Measurements from ENCODE around the gene GABRB1.

GRCh38 chr4:47442980-47443379, 411.6 kb downstream of the GABRB1 start:
- TF ChIP-seq, protein P1, sequence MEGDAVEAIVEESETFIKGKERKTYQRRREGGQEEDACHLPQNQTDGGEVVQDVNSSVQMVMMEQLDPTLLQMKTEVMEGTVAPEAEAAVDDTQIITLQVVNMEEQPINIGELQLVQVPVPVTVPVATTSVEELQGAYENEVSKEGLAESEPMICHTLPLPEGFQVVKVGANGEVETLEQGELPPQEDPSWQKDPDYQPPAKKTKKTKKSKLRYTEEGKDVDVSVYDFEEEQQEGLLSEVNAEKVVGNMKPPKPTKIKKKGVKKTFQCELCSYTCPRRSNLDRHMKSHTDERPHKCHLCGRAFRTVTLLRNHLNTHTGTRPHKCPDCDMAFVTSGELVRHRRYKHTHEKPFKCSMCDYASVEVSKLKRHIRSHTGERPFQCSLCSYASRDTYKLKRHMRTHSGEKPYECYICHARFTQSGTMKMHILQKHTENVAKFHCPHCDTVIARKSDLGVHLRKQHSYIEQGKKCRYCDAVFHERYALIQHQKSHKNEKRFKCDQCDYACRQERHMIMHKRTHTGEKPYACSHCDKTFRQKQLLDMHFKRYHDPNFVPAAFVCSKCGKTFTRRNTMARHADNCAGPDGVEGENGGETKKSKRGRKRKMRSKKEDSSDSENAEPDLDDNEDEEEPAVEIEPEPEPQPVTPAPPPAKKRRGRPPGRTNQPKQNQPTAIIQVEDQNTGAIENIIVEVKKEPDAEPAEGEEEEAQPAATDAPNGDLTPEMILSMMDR (IDR thresholded peaks at IDR 0.05; ENCODE audit: extremely low read depth in 1 of 2, insufficient read depth in 1 of 2, low read depth in 1 of 2, low read length in 2 of 2), result no peak
- TF ChIP-seq EZH2 (IDR thresholded peaks at IDR 0.05; ENCODE audit: borderline replicate concordance, low read depth, low read length, severe bottlenecking), result no peak

Measured in endothelial cell of umbilical vein (primary cell).